PFSK-1 (cell line): ENCODE results near the gene WDR38.

Experiments
- FOXP2 ChIP-seq: optimal IDR thresholded peaks from 2 replicates; pipeline ENCODE3; 2011; ENCODE audit warnings: borderline replicate concordance, control low read depth, inconsistent platforms; ENCODE audit not compliant: insufficient read depth; ENCODE audit errors: extremely low read length, extremely low read depth
- POLR2AphosphoS5 ChIP-seq: IDR thresholded peaks from 2 replicates; pipeline ENCODE4 v1.6.1; 2012; ENCODE audit warnings: low read depth, mild to moderate bottlenecking, control low read depth, low read length, moderate library complexity
- SIN3A ChIP-seq: IDR thresholded peaks from 2 replicates; pipeline ENCODE4 v1.6.1; 2012; ENCODE audit warnings: mild to moderate bottlenecking, low read length, moderate library complexity, borderline replicate concordance; ENCODE audit not compliant: insufficient read depth
- TAF1 ChIP-seq: IDR thresholded peaks from 2 replicates; pipeline ENCODE4 v1.6.1; 2012; ENCODE audit warnings: low read length, control low read depth, borderline replicate concordance; ENCODE audit not compliant: insufficient read depth
- TF ChIP-seq, protein P1 (sequence below), 2 experiments: IDR thresholded peaks; 2 replicates each; pipeline versions ENCODE4 v1.6.1 to v1.8.0; 2011 to 2012; ENCODE audit warnings: low read depth in 2 of 2, low read length in 2 of 2, control low read depth in 1 of 2, inconsistent platforms in 1 of 2, mild to moderate bottlenecking in 1 of 2, moderate library complexity in 1 of 2; ENCODE audit not compliant: insufficient read depth in 1 of 2

WDR38 gene

DNA sequence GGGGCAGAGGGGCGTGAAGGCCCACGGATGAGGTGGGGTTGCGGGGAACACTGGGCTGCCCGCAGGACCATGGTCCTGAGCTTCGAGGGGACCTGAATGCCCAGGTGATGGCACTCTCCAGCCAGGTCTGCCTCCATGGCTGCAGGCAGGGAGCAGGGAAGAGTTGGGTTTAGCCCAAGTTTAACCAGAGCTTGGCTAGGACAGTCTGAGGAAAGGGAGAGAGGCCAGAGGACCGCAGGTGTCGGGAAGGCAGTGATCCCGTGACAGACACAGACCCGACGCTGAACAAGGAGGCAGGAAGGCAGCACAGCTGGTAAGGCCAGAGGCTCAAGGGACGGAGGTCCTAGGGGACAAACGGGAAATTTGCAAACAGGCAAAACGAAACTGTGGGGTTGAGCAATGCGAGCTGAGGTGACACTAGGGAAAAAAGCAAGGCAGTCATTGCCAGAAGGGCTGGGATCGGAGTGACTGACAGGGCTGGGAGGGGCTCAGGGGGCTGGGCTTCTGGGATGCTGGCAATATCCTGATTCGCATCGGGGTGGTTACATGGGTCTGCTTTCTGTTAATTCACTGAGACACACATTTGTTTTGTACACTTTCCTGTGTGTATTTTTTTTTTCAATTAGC is 33.7 kb downstream of the WDR38 start:
- no peak for TF ChIP-seq FOXP2

GRCh38 chr9:124887832-124888231 is 34.6 kb downstream of the WDR38 start:
- TF ChIP-seq SIN3A (no peak), FOXP2 (no peak), TAF1 (no peak), POLR2AphosphoS5 (no peak)
- TF ChIP-seq, protein P1, sequence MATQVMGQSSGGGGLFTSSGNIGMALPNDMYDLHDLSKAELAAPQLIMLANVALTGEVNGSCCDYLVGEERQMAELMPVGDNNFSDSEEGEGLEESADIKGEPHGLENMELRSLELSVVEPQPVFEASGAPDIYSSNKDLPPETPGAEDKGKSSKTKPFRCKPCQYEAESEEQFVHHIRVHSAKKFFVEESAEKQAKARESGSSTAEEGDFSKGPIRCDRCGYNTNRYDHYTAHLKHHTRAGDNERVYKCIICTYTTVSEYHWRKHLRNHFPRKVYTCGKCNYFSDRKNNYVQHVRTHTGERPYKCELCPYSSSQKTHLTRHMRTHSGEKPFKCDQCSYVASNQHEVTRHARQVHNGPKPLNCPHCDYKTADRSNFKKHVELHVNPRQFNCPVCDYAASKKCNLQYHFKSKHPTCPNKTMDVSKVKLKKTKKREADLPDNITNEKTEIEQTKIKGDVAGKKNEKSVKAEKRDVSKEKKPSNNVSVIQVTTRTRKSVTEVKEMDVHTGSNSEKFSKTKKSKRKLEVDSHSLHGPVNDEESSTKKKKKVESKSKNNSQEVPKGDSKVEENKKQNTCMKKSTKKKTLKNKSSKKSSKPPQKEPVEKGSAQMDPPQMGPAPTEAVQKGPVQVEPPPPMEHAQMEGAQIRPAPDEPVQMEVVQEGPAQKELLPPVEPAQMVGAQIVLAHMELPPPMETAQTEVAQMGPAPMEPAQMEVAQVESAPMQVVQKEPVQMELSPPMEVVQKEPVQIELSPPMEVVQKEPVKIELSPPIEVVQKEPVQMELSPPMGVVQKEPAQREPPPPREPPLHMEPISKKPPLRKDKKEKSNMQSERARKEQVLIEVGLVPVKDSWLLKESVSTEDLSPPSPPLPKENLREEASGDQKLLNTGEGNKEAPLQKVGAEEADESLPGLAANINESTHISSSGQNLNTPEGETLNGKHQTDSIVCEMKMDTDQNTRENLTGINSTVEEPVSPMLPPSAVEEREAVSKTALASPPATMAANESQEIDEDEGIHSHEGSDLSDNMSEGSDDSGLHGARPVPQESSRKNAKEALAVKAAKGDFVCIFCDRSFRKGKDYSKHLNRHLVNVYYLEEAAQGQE (IDR thresholded peaks at IDR 0.05; ENCODE audit: insufficient read depth in 1 of 2, low read depth in 2 of 2, low read length in 2 of 2) = no peak

GRCh38 chr9:124889006-124889405 is 35.7 kb downstream of the WDR38 start:
- TF ChIP-seq FOXP2 (no peak), TAF1 (no peak), SIN3A (no peak), POLR2AphosphoS5 (no peak)
- TF ChIP-seq, protein P1 (IDR thresholded peaks at IDR 0.05; ENCODE audit: insufficient read depth in 1 of 2, low read depth in 2 of 2, low read length in 2 of 2) = no peak

DNA sequence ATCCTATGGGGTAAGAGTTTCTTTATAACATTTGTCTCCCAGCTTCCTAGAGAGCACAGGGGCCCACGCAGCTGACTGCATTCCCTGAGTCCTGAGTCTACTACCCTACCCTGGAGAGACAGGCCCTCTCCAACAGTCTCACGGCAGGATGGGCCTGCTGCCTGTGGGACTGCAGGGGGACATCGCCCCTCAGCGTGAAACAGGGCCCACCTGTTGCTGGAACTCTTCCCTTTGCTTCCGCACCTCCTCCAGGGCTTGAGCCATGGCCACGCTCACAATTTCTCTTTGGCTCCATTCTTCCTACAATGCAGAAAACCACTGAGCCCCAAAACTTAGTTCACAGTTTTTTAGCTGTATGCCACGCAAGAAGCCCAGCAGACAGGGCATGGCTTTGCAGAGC is 36.9 kb downstream of the WDR38 start:
- TF ChIP-seq POLR2AphosphoS5 (no peak), TAF1 (no peak), SIN3A (no peak), FOXP2 (no peak)
- TF ChIP-seq, protein P1 (IDR thresholded peaks at IDR 0.05; ENCODE audit: insufficient read depth in 1 of 2, low read depth in 2 of 2, low read length in 2 of 2) = no peak

GRCh38 chr9:124894035-124894740 is 40.9 kb downstream of the WDR38 start:
- TF ChIP-seq, protein P1 (IDR thresholded peaks at IDR 0.05; ENCODE audit: insufficient read depth in 1 of 2, low read depth in 2 of 2, low read length in 2 of 2) = no peak
- TF ChIP-seq TAF1 (no peak), SIN3A (no peak), POLR2AphosphoS5 (no peak), FOXP2 (no peak)
